ENCODE measurements around the gene PSRC1. TPM values are rescaled to one million over a fixed set of nuclear protein-coding genes. Genes with fewer than 3 reads are reported as not detected.

Gene PSRC1
- total and polyA plus RNA-seq, 2 experiments from 2014 or later, result 55.0 to 61.1 TPM

- no peaks in the 10 kb centered on the region for H3K36me3 Mint-ChIP-seq (ENCODE audit: low read depth)
- H3F3A ChIP-seq (replicated peaks; ENCODE audit: low read depth), result no peaks in the 10 kb centered on the region
- no peak overlapping the region for H2AFZ ChIP-seq
- H3K4me3 Mint-ChIP-seq, result no peak overlapping the region
- no peak for ATAC-seq
- no peaks in the 10 kb centered on the region for H3K9me3 Mint-ChIP-seq
- H3K4me1 Mint-ChIP-seq, result peaks cover 20% of the 10 kb centered on the region
- H3K4me1 ChIP-seq (ENCODE audit: insufficient read depth), result peaks cover 12% of the 10 kb centered on the region; the same call in 1 of the 2 replicates
- H3K27me3 ChIP-seq (ENCODE audit: insufficient read depth), result no peaks in the 10 kb centered on the region
- TF ChIP-seq ZNF462 (CRISPR knock-in tag; IDR thresholded peaks at IDR 0.05) (no peak), NANOG (IDR thresholded peaks at IDR 0.05; ENCODE audit: borderline replicate concordance) (no peak), POLR2AphosphoS5 (IDR thresholded peaks at IDR 0.05; ENCODE audit: low read depth) (no peak), STAT1 (IDR thresholded peaks at IDR 0.05; ENCODE audit: unreplicated experiment) (no peak), ZNF114 (CRISPR knock-in tag; IDR thresholded peaks at IDR 0.05) (no peak), JUNB (IDR thresholded peaks at IDR 0.05; ENCODE audit: unreplicated experiment) (no peak), ZNF331 (CRISPR knock-in tag; IDR thresholded peaks at IDR 0.05; ENCODE audit: low read depth) (no peak), CREB1 (CRISPR knock-in tag; IDR thresholded peaks at IDR 0.05; ENCODE audit: low read depth) (no peak), EZH2phosphoT487 (IDR thresholded peaks at IDR 0.05; ENCODE audit: unreplicated experiment) (no peak), EZH2 (IDR thresholded peaks at IDR 0.05; ENCODE audit: low read depth, unreplicated experiment) (no peak)
- TF ChIP-seq, protein P1, sequence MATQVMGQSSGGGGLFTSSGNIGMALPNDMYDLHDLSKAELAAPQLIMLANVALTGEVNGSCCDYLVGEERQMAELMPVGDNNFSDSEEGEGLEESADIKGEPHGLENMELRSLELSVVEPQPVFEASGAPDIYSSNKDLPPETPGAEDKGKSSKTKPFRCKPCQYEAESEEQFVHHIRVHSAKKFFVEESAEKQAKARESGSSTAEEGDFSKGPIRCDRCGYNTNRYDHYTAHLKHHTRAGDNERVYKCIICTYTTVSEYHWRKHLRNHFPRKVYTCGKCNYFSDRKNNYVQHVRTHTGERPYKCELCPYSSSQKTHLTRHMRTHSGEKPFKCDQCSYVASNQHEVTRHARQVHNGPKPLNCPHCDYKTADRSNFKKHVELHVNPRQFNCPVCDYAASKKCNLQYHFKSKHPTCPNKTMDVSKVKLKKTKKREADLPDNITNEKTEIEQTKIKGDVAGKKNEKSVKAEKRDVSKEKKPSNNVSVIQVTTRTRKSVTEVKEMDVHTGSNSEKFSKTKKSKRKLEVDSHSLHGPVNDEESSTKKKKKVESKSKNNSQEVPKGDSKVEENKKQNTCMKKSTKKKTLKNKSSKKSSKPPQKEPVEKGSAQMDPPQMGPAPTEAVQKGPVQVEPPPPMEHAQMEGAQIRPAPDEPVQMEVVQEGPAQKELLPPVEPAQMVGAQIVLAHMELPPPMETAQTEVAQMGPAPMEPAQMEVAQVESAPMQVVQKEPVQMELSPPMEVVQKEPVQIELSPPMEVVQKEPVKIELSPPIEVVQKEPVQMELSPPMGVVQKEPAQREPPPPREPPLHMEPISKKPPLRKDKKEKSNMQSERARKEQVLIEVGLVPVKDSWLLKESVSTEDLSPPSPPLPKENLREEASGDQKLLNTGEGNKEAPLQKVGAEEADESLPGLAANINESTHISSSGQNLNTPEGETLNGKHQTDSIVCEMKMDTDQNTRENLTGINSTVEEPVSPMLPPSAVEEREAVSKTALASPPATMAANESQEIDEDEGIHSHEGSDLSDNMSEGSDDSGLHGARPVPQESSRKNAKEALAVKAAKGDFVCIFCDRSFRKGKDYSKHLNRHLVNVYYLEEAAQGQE (IDR thresholded peaks at IDR 0.05; ENCODE audit: unreplicated experiment), result no peak
- TF ChIP-seq, protein P2, sequence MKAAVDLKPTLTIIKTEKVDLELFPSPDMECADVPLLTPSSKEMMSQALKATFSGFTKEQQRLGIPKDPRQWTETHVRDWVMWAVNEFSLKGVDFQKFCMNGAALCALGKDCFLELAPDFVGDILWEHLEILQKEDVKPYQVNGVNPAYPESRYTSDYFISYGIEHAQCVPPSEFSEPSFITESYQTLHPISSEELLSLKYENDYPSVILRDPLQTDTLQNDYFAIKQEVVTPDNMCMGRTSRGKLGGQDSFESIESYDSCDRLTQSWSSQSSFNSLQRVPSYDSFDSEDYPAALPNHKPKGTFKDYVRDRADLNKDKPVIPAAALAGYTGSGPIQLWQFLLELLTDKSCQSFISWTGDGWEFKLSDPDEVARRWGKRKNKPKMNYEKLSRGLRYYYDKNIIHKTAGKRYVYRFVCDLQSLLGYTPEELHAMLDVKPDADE (IDR thresholded peaks at IDR 0.05), result no peak
- TF ChIP-seq, protein P3, sequence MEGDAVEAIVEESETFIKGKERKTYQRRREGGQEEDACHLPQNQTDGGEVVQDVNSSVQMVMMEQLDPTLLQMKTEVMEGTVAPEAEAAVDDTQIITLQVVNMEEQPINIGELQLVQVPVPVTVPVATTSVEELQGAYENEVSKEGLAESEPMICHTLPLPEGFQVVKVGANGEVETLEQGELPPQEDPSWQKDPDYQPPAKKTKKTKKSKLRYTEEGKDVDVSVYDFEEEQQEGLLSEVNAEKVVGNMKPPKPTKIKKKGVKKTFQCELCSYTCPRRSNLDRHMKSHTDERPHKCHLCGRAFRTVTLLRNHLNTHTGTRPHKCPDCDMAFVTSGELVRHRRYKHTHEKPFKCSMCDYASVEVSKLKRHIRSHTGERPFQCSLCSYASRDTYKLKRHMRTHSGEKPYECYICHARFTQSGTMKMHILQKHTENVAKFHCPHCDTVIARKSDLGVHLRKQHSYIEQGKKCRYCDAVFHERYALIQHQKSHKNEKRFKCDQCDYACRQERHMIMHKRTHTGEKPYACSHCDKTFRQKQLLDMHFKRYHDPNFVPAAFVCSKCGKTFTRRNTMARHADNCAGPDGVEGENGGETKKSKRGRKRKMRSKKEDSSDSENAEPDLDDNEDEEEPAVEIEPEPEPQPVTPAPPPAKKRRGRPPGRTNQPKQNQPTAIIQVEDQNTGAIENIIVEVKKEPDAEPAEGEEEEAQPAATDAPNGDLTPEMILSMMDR (conservative IDR thresholded peaks at IDR 0.05; ENCODE audit: low read depth in 2 of 2), result no peak
- H3K27ac ChIP-seq (ENCODE audit: low read depth), result no peak overlapping the region
- no peak for DNase-seq (ENCODE audit: low spot score)
- H3K36me3 ChIP-seq (ENCODE audit: insufficient read depth), result no peaks in the 10 kb centered on the region
- H3K4me2 ChIP-seq, result no peak overlapping the region
- no peaks in the 10 kb centered on the region for H3K9me2 ChIP-seq (ENCODE audit: insufficient read depth)
- H3K27ac Mint-ChIP-seq, result no peak overlapping the region
- no peaks in the 10 kb centered on the region; the same call in 1 of the 2 replicates for H4K20me1 ChIP-seq (replicated peaks; ENCODE audit: insufficient read depth)
- no peaks in the 10 kb centered on the region for H3K79me2 ChIP-seq (replicated peaks; ENCODE audit: insufficient read depth)
- no peak overlapping the region for H3K4me3 ChIP-seq
- peaks cover 8% of the 10 kb centered on the region for H3K27me3 Mint-ChIP-seq (ENCODE audit: insufficient read depth, low read depth, poor library complexity)
Observed at GRCh38 chr1:109304226-109304920, 21.4 kb upstream of the PSRC1 start.

All from GM23338 (cell line).